ENCODE results near the gene BMP10.

GRCh38 chr2:68911246-68911645 lies 40.0 kb upstream of the BMP10 start:
- no peak for TF ChIP-seq CTCF (IDR thresholded peaks at IDR 0.05)
- TF ChIP-seq EZH2 (IDR thresholded peaks at IDR 0.05): no peak
- TF ChIP-seq EZH2phosphoT487 (IDR thresholded peaks at IDR 0.05): no peak

Data from neural progenitor cell (in vitro differentiated cells).